ENCODE data around the gene CACNA1C. TPM values are rescaled to one million over a fixed set of nuclear protein-coding genes. Genes with fewer than 3 reads are reported as not detected.
"Not testable (repeated sequence)": the region's sequence is repeated elsewhere in the genome, so short reads cannot be mapped to it uniquely, and the experiment has no call there.

Gene CACNA1C
- total RNA-seq, 2 donors from 2014 or later, result 0.05 to 0.31 TPM

GRCh38 chr12:2250797-2251196 is 198.0 kb downstream of the CACNA1C start:
- no peak overlapping the region for H3K27ac Mint-ChIP-seq

DNA sequence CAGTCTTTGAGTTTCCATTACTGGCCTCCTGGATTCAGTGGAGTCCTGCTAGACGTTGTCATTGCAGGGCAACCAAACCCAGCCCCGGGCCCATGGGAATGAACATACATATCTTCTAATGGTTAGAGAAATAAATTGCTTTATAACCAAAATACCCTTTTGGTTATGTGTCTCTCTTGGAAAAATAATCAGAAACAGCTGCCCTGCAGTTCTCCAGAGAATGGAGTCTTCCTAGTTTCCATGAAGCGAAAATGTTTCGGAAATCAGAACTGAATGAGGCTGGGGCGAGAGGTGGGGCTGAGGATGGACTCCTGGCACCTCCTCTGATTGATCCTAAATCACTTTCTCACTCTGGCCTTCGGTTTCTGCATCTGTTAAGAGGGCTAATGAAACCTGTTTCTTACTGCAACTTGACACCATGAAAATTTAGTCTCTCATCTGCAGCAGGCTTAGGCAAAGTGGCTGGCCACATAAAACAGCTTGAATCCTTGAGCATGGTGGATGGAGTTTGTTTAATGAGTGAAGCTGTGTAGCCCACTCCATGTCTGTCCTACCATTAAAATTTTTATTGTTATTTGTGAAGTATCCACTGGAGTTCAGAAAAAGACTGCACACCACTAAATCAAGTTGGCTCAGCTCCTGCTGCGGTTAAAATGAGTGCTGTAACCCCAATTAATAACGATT is 198.9 kb downstream of the CACNA1C start:
- ATAC-seq, result no peak
- Mint-ChIP-seq H3K36me3 (peaks cover 0 to 8% of the 10 kb centered on the region in 2 donors), H3K9me3 (peaks cover 6 to 7% of the 10 kb centered on the region in 2 donors), H3K27ac (no peak overlapping the region)
- no peak for DNase-seq (ENCODE audit: low spot score in 2 of 2)

More at GRCh38 chr12:2250797-2251196, 198.0 kb downstream of the CACNA1C start:
- H3K9me3 Mint-ChIP-seq, result peaks cover 3% of the 10 kb centered on the region in 2 donors
- DNase-seq (ENCODE audit: low spot score in 2 of 2), result no peak
- no peak for ATAC-seq
- peaks cover 0 to 4% of the 10 kb centered on the region in 2 donors for H3K36me3 Mint-ChIP-seq

GRCh38 chr12:2255311-2255710 is 202.5 kb downstream of the CACNA1C start:
- DNase-seq (ENCODE audit: low spot score in 2 of 2) (no peak), ATAC-seq (no peak)
- H3K9me3 Mint-ChIP-seq, result peaks cover 6 to 7% of the 10 kb centered on the region in 2 donors
- H3K27ac Mint-ChIP-seq, result no peak overlapping the region
- peaks cover 0 to 8% of the 10 kb centered on the region in 2 donors for H3K36me3 Mint-ChIP-seq

DNA sequence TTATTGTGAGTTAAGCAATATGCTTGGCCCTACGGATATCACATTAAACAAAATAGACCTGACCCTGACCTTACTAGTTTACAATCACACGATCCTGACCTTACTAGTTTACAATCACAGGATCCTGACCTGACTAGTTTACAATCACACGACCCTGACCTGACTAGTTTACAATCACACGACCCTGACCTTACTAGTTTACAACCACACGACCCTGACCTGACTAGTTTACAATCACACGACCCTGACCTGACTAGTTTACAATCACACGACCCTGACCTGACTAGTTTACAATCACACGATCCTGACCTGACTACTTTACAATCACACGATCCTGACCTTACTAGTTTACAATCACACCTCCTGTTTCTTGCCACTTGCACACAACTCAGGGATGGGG is 202.9 kb downstream of the CACNA1C start:
- not testable (repeated sequence) for H3K36me3 Mint-ChIP-seq; H3K9me3 Mint-ChIP-seq; ATAC-seq; DNase-seq (ENCODE audit: low spot score in 2 of 2); H3K27ac Mint-ChIP-seq

DNA sequence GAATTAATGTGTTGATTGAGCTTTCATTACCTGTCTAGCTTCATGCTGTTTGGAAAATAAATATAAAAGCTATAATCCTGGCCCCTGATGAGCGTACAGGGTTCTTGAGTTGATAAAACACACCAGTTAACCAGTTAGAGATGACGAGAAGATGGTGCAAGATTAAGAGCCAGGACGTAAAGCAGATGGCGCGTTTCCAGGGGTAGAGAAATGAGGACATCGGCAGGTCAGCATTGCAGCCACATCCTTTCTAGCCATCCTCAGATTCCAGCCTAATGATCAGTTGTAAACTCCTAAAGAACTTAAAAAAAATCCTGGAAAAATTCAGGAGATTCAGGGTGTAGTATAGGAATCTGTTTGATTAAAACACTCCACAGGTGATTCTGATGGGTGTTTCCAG is 203.7 kb downstream of the CACNA1C start:
- ATAC-seq (no peak), DNase-seq (ENCODE audit: low spot score in 2 of 2) (no peak)
- Mint-ChIP-seq H3K9me3 (peaks cover 6 to 7% of the 10 kb centered on the region in 2 donors), H3K36me3 (peaks cover 0 to 8% of the 10 kb centered on the region in 2 donors), H3K27ac (no peak overlapping the region)

DNA sequence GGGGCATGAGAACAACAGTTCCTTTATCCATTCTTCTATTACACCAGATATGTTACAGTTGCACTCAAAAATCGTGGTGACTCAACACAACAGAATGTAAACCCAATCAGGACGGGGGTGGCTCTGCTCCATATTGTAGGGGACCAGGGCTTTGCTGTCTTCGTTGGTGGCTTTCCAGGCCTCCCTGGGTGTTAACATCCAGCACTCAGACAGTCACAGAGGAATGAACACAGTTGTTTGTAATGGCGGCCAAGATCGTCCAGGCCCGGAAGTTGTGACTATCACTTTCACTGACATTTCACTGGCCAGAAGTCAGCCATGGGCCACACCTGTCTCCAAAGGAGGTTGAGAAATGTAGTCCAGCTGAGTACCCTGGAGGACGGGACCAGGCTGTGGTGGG is 204.1 kb downstream of the CACNA1C start:
- DNase-seq (ENCODE audit: low spot score in 2 of 2) (no peak), ATAC-seq (no peak)
- H3K27ac Mint-ChIP-seq, result no peak overlapping the region
- H3K9me3 Mint-ChIP-seq, result peaks cover 6 to 7% of the 10 kb centered on the region in 2 donors
- peaks cover 0 to 8% of the 10 kb centered on the region in 2 donors for H3K36me3 Mint-ChIP-seq

GRCh38 chr12:2258025-2258424 is 205.2 kb downstream of the CACNA1C start:
- Mint-ChIP-seq H3K27ac (no peak overlapping the region), H3K36me3 (peaks cover 0 to 8% of the 10 kb centered on the region in 2 donors), H3K9me3 (peaks cover 6 to 7% of the 10 kb centered on the region in 2 donors)
- ATAC-seq (no peak), DNase-seq (ENCODE audit: low spot score in 2 of 2) (no peak)

- Mint-ChIP-seq H3K27ac (no peak overlapping the region), H3K36me3 (peaks cover 0 to 8% of the 10 kb centered on the region in 2 donors), H3K9me3 (peaks cover 6 to 7% of the 10 kb centered on the region in 2 donors)
- DNase-seq (ENCODE audit: low spot score in 2 of 2), result no peak
- ATAC-seq, result no peak
Observed at GRCh38 chr12:2259369-2259768, 206.6 kb downstream of the CACNA1C start.

GRCh38 chr12:2260441-2260840 is 207.7 kb downstream of the CACNA1C start:
- no peak overlapping the region for H3K27ac Mint-ChIP-seq
- DNase-seq (ENCODE audit: low spot score in 2 of 2) (no peak), ATAC-seq (no peak)
- H3K9me3 Mint-ChIP-seq, result peaks cover 6 to 7% of the 10 kb centered on the region in 2 donors
- H3K36me3 Mint-ChIP-seq, result peaks cover 0 to 7% of the 10 kb centered on the region in 2 donors

- H3K36me3 Mint-ChIP-seq, result no peaks in the 10 kb centered on the region
- H3K27ac Mint-ChIP-seq, result no peak overlapping the region
- ATAC-seq (no peak), DNase-seq (ENCODE audit: low spot score in 2 of 2) (no peak)
- no peaks in the 10 kb centered on the region for H3K9me3 Mint-ChIP-seq
Observed at GRCh38 chr12:2261708-2262107, 208.9 kb downstream of the CACNA1C start.

- DNase-seq (ENCODE audit: low spot score in 2 of 2) (no peak), ATAC-seq (no peak)
- H3K27ac Mint-ChIP-seq, result no peak overlapping the region
- H3K36me3 Mint-ChIP-seq, result no peaks in the 10 kb centered on the region
- H3K9me3 Mint-ChIP-seq, result no peaks in the 10 kb centered on the region
Observed at GRCh38 chr12:2262449-2262848, 209.7 kb downstream of the CACNA1C start.

DNA sequence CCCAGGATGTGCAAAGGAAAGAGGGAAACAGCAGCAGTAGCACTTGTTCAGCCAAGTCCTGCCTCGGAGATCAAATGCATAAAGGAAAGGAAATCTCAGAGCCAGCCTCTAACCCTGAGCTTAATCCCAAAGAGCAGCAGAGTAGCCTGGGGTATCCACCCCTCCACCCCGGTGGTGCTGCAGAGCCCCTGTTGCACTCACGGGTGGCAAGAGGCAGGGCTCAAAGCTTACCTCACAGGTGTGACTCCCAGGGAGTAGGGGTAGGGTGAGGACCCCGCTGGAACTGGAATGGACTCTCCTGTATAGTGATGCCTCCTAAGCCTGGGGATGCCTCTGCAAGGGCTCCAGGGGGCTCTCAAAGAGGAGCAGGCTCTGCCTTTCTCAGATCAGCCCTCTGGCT is 211.1 kb downstream of the CACNA1C start:
- ATAC-seq (no peak), DNase-seq (ENCODE audit: low spot score in 2 of 2) (no peak)
- Mint-ChIP-seq H3K27ac (no peak overlapping the region), H3K36me3 (no peaks in the 10 kb centered on the region), H3K9me3 (no peaks in the 10 kb centered on the region)

DNA sequence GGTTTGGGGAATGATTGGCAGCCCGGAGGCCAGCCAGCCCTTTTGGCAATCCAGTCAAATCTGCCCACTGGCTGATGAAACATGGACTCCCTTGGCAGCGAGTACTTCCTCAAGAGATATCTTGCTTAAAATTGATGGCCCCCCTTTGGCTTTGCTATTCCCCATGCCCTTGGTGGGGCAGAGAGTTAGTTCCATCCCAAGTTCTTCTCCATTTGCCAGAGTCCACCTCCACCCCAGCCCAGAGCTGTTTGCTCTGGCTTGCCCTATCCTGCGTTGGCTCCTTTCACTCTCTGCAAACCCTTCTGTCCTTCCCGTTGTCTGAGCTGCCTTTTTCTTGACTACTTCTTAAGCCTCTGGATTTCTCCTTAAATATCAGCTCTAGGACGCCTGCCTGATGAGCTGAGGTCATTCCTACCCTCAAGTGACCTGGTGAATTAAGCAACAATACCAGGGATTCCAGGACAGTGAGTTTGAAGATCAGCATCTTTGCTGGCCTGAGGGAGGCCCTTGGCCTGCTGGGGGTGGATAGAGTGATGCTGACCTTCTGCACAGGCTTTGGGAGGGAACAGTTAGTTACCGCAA is 212.0 kb downstream of the CACNA1C start:
- Mint-ChIP-seq H3K27ac (no peak overlapping the region), H3K9me3 (no peaks in the 10 kb centered on the region)
- no peak for ATAC-seq

GRCh38 chr12:2265461-2266167 is 212.8 kb downstream of the CACNA1C start:
- H3K9me3 Mint-ChIP-seq, result no peaks in the 10 kb centered on the region
- H3K36me3 Mint-ChIP-seq, result no peaks in the 10 kb centered on the region
- no peak for ATAC-seq
- no peak overlapping the region for H3K27ac Mint-ChIP-seq
- no peak for DNase-seq (ENCODE audit: low spot score in 2 of 2)

More for the DNA sequence above, 212.0 kb downstream of the CACNA1C start:
- DNase-seq (ENCODE audit: low spot score in 2 of 2), result no peak
- no peaks in the 10 kb centered on the region for H3K36me3 Mint-ChIP-seq

GRCh38 chr12:2266666-2267620 is 214.2 kb downstream of the CACNA1C start:
- Mint-ChIP-seq H3K9me3 (no peaks in the 10 kb centered on the region), H3K36me3 (no peaks in the 10 kb centered on the region), H3K27ac (no peak overlapping the region)
- ATAC-seq (no peak), DNase-seq (ENCODE audit: low spot score in 2 of 2) (no peak)

GRCh38 chr12:2267703-2268470 is 215.1 kb downstream of the CACNA1C start:
- no peaks in the 10 kb centered on the region for H3K9me3 Mint-ChIP-seq
- DNase-seq (ENCODE audit: low spot score in 2 of 2) (no peak), ATAC-seq (no peak)

More at GRCh38 chr12:2267703-2268470, 215.1 kb downstream of the CACNA1C start:
- Mint-ChIP-seq H3K27ac (no peak overlapping the region), H3K36me3 (no peaks in the 10 kb centered on the region)

Measured in activated naive CD4-positive, alpha-beta T cell treated with anti-CD3 and anti-CD28 coated beads, Interleukin-2, amount 50 U/mL, for 72 hours (primary cell).